K562 (cell line): ENCODE data around the gene MAK. TPM values are rescaled to one million over a fixed set of nuclear protein-coding genes. Genes with fewer than 3 reads are reported as not detected.

ENCODE experiments used
- DIDO1 ChIP-seq: fragments of 450-650 bp; IDR thresholded peaks from 2 replicates; pipeline ENCODE4 v1.6.1; 2016; ENCODE audit warnings: low read depth, missing biosample characterization, missing genetic modification characterization
- ELF2 ChIP-seq: fragments of 250-450 bp; sonication (Bioruptor Pico); IDR thresholded peaks from 2 replicates; pipeline ENCODE4 v1.5.0; 2021; ENCODE audit warnings: mild to moderate bottlenecking
- FOXA1 ChIP-seq: fragments of 450-650 bp; IDR thresholded peaks from 2 replicates; pipeline ENCODE4 v1.6.1; 2016; ENCODE audit warnings: mild to moderate bottlenecking, borderline replicate concordance
- HNRNPUL1 ChIP-seq: fragments of 200-400 bp; formaldehyde crosslinking; IDR thresholded peaks from 2 replicates; pipeline ENCODE4 v1.6.1; 2017; ENCODE audit warnings: low read length
- NFIC ChIP-seq: fragments of 450-650 bp; IDR thresholded peaks from 2 replicates; pipeline ENCODE4 v1.6.1; 2017; ENCODE audit warnings: mild to moderate bottlenecking, inconsistent platforms
- PBX2 ChIP-seq, 2 experiments: IDR thresholded peaks in 1 of 2; conservative IDR thresholded peaks in 1 of 2; 2 replicates each; pipeline ENCODE4 v1.6.1; 2016; ENCODE audit warnings: low read depth in 2 of 2, mild to moderate bottlenecking in 1 of 2, missing compliant biosample characterization in 1 of 2, missing genetic modification characterization in 1 of 2, moderate library complexity in 1 of 2
- SIN3B ChIP-seq: fragments of 450-650 bp; IDR thresholded peaks from 2 replicates; pipeline ENCODE4 v1.6.1; 2017; ENCODE audit warnings: low read depth, mild to moderate bottlenecking, moderate library complexity
- ZNF134 ChIP-seq: fragments of 250-450 bp; sonication (Bioruptor Pico); conservative IDR thresholded peaks from 2 replicates; pipeline ENCODE4 v1.4.0; 2020
- ZNF311 ChIP-seq: fragments of 250-450 bp; sonication (Bioruptor Pico); IDR thresholded peaks from 2 replicates; pipeline ENCODE4 v1.4.0; 2020; ENCODE audit warnings: mild to moderate bottlenecking, moderate library complexity
- ZNF668 ChIP-seq: fragments of 250-450 bp; sonication (Bioruptor Pico); IDR thresholded peaks from 2 replicates; pipeline ENCODE4 v1.8.0; 2022; ENCODE audit warnings: mild to moderate bottlenecking, inconsistent platforms
- polyA plus RNA-seq, 8 experiments: library from polyadenylated mRNA; depleted of rRNA in 4 of 8; stranded (reverse) in 5 of 8; unstranded in 3 of 8; fragments of >200 nt; fragmentation: Nextera tagmentation in 2 of 8; fragmentation: Illumina TruSeq in 1 of 8; extraction: Ambion mirVana in 2 of 8; extraction: Trizol in 1 of 8; gene quantifications; 2 replicates each; pipeline versions ENCODE4 v1.2.1 to v1.2.3, GENCODE V29; 2011 to 2014; ENCODE audit warnings: inconsistent platforms in 1 of 8, missing spikeins in 1 of 8
- total RNA-seq, 7 experiments: library from RNA; depleted of rRNA in 6 of 7; stranded (reverse); fragments of >200 nt in 6 of 7; fragmentation: Illumina TruSeq in 2 of 7; extraction: Trizol in 2 of 7; gene quantifications; 2 replicates each; pipeline versions ENCODE4 v1.2.1 to v1.2.3, GENCODE V29; 2011 to 2021; ENCODE audit warnings: low replicate concordance in 1 of 7

Gene MAK
- total and polyA plus RNA-seq, 9 of the 15 experiments (the other 6 are each of a cell fraction or from before 2014, with no cell fraction given), result 0.25 to 1.1 (median 0.53) TPM

DNA sequence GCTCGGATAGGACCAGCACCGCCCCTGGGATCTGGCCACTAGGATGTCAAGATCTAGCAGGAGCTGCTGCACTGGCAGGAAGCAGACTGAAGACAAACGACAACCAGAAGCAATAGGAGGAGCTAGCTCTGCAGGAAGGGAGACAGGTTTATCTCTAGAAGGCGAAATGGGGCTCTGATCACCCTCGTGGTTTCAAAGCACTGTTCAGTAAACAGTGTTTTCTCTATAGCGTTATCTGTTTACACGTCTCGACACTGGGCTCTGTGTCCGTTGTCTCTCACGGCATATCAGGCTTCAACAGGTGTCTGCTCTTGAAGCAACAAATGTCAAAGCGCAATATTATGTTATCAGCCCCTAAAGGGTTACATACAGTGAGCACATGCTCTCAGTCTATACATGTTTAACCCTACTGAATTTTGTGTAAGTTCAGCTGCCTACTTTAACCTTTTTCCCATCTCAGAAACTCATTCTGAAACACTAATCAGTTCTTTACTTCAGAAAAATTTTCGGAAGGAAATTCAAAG, 66.9 kb downstream of the MAK start (continued):
- TF ChIP-seq FOXA1 (peak; percentile 92), ZNF311 (CRISPR knock-in tag) (no peak), SIN3B (no peak), DIDO1 (tag) (peak; percentile 17; the same call in 1 of the 2 replicates), ELF2 (CRISPR knock-in tag) (no peak), ZNF134 (CRISPR knock-in tag) (no peak), PBX2 (CRISPR knock-in tag; IDR thresholded peaks at IDR 0.05; ENCODE audit: low read depth) (no peak), PBX2 (tag; conservative IDR thresholded peaks at IDR 0.05; ENCODE audit: low read depth) (peak; percentile 56), ZNF668 (CRISPR knock-in tag) (no peak), HNRNPUL1 (no peak), NFIC (peak; percentile 84)
